ENCODE data around the gene GRAMD4. TPM values are rescaled to one million over a fixed set of nuclear protein-coding genes. Genes with fewer than 3 reads are reported as not detected.

GRAMD4 gene
- total and polyA plus RNA-seq, 10 donors: 16.0 to 46.1 (median 28.6) TPM

DNA sequence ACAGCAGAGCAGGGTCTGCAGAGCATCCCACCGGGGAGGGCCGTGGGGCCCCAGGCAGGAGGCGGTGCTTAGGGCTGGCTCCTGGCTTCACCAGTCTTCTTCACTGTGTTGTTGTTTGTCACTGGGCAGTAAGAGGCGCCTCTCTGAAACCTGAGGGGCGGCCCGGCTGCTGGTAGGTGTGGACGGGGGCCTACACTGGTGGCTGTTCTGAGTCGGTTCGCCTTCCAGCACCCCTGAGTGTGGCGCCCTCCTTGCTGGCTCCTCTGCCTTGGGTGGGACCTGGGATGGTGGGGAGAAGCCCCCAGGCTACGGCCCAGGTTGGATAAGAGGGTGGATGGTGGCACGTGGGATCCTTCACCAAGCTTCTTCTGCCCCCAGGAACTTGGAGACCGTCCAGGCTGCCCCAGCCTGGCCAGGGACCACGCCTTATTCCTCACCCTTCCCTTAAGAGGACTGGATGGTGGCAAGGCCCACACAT lies 10.4 kb upstream of the GRAMD4 start:
- peaks cover 20 to 54% (median 37%) of the 10 kb centered on the region in 6 donors for H3K4me1 ChIP-seq
- 90 to 100% (median 93%) methylated on average over 7 to 14 of the region's 14 CpGs for WGBS, 5 donors
- H3K27ac ChIP-seq: peak overlapping the region in 1 of 8 donors; percentile 5
- H3K36me3 ChIP-seq: no peaks in the 10 kb centered on the region
- peak; percentile 69 for DNase-seq
- TF ChIP-seq POLR2A (IDR thresholded peaks at IDR 0.05): no peak
- no peaks in the 10 kb centered on the region for H3K9me3 ChIP-seq
- intact Hi-C loops (cut with DNase I; ENCODE audit: low total_unique reads): no loop called here
- no peak overlapping the region for H3K4me3 ChIP-seq
- no peaks in the 10 kb centered on the region for H3K27me3 ChIP-seq (replicated peaks in 1 of 7)

DNA sequence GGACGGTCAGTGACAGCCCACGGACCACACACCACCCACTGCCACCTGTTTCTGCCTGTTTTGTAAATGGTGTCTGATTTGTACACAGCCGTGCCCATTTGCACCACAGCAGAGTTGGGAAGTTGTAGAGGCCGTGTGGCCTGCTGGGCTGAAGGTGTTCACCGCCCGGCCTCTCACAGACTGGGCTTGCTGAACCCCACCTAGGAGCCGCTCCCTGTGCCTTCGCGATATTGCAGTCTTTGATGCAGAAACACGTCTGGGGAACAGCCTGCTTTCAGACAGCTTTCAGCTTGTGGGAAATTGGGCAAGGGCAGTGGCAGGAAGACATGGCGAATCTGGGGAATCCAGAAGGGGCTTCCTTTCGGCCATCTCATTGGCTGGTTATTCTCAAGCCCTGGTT lies 9.8 kb upstream of the GRAMD4 start:
- TF ChIP-seq POLR2AphosphoS5 (IDR thresholded peaks at IDR 0.05) (no peak), POLR2A (IDR thresholded peaks at IDR 0.05) (no peak)
- TF ChIP-seq, protein P1, sequence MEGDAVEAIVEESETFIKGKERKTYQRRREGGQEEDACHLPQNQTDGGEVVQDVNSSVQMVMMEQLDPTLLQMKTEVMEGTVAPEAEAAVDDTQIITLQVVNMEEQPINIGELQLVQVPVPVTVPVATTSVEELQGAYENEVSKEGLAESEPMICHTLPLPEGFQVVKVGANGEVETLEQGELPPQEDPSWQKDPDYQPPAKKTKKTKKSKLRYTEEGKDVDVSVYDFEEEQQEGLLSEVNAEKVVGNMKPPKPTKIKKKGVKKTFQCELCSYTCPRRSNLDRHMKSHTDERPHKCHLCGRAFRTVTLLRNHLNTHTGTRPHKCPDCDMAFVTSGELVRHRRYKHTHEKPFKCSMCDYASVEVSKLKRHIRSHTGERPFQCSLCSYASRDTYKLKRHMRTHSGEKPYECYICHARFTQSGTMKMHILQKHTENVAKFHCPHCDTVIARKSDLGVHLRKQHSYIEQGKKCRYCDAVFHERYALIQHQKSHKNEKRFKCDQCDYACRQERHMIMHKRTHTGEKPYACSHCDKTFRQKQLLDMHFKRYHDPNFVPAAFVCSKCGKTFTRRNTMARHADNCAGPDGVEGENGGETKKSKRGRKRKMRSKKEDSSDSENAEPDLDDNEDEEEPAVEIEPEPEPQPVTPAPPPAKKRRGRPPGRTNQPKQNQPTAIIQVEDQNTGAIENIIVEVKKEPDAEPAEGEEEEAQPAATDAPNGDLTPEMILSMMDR (IDR thresholded peaks at IDR 0.05 in 8 of 11, conservative IDR thresholded peaks at IDR 0.05 in 3 of 11): no peak
- Histone ChIP-seq H3K4me3 (no peak overlapping the region), H3K36me3 (no peaks in the 10 kb centered on the region), H3K4me1 (peaks cover 20 to 54% (median 37%) of the 10 kb centered on the region in 6 donors), H3K27me3 (replicated peaks in 1 of 7) (no peaks in the 10 kb centered on the region), H3K27ac (peak overlapping the region in 1 of 8 donors; percentile 5), H3K9me3 (no peaks in the 10 kb centered on the region)
- intact Hi-C loops (cut with DNase I; ENCODE audit: low total_unique reads): no loop called here
- peak; percentile 73 for DNase-seq
- WGBS, 5 donors: 51 to 83% (median 64%) methylated on average over 12 of the region's 12 CpGs

DNA sequence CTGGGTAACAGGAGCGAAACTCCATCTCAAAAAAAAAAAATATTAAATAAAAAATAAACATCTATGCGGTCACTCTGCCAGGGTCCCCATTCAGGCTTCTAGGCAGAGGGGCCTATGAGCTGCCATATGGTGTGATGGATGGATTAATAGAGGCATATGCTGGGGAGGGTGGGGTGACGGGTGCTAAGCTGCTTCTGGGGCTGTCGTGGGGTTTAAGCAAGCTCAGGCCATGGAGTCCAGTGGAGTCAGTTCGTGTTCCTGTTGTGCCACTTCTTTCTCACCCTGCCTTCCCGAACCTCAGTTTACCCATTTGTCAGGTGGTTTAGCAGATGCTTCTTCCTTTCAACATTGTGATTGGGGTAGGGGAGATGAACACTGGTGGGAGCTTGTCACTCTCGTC lies 9.0 kb upstream of the GRAMD4 start:
- Histone ChIP-seq H3K36me3 (no peaks in the 10 kb centered on the region), H3K27ac (no peak overlapping the region), H3K4me3 (no peak overlapping the region), H3K4me1 (peaks cover 20 to 54% (median 37%) of the 10 kb centered on the region in 6 donors), H3K9me3 (no peaks in the 10 kb centered on the region), H3K27me3 (replicated peaks in 1 of 7) (no peaks in the 10 kb centered on the region)
- no peak for DNase-seq
- 85 to 99% (median 90%) methylated on average over 7 of the region's 7 CpGs for WGBS, 5 donors
- TF ChIP-seq POLR2A (IDR thresholded peaks at IDR 0.05): no peak
- TF ChIP-seq, protein P1 (IDR thresholded peaks at IDR 0.05 in 8 of 11, conservative IDR thresholded peaks at IDR 0.05 in 3 of 11): no peak
- no peak for TF ChIP-seq POLR2AphosphoS5 (IDR thresholded peaks at IDR 0.05)
- intact Hi-C loops (cut with DNase I; ENCODE audit: low total_unique reads): no loop called here

DNA sequence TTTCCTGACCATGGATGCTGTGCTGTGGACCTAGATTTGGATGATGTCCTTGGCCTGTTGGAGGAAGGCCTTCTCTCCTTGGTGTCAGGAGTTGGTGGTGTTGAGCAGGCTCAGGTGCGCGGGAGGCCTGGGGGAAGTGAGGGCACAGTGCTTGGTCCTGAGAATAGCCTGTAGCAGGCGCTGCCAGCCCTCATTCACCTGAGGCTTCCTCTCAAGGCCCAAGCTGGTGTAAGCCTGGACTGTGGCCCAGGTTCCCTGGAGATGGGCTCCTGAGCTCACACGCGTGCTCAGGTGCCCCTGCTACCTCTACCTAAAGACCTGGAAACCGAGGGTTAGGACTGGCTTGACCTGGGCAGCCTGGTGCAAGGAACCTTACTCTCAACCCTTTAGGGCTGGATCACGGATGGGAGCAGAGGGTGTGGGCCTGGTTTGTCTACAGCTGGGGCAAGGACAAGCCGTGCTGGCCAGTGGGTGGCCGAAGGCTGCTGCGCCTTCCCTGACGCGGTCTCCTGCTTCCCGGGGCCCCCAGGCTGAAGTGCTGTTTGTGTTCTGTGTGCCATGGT lies 7.8 kb upstream of the GRAMD4 start:
- no peaks in the 10 kb centered on the region for H3K9me3 ChIP-seq
- TF ChIP-seq, protein P1 (IDR thresholded peaks at IDR 0.05 in 8 of 11, conservative IDR thresholded peaks at IDR 0.05 in 3 of 11): no peak
- no peak for TF ChIP-seq POLR2A (IDR thresholded peaks at IDR 0.05)
- TF ChIP-seq POLR2AphosphoS5 (IDR thresholded peaks at IDR 0.05): no peak
- WGBS, 5 donors: 44 to 57% (median 54%) methylated on average over 10 to 13 of the region's 13 CpGs
- H3K27ac ChIP-seq: peak overlapping the region; percentile 9 to 83 (median 64)
- intact Hi-C loops (cut with DNase I; ENCODE audit: low total_unique reads): no loop called here
- peaks cover 20 to 58% (median 37%) of the 10 kb centered on the region in 6 donors for H3K4me1 ChIP-seq
- H3K27me3 ChIP-seq (replicated peaks in 1 of 7): no peaks in the 10 kb centered on the region
- H3K4me3 ChIP-seq: peak overlapping the region in 1 of 8 donors; percentile 71
- DNase-seq: peak; percentile 81
- H3K36me3 ChIP-seq: no peaks in the 10 kb centered on the region
